ENCODE results near the gene BCAS1.

DNA sequence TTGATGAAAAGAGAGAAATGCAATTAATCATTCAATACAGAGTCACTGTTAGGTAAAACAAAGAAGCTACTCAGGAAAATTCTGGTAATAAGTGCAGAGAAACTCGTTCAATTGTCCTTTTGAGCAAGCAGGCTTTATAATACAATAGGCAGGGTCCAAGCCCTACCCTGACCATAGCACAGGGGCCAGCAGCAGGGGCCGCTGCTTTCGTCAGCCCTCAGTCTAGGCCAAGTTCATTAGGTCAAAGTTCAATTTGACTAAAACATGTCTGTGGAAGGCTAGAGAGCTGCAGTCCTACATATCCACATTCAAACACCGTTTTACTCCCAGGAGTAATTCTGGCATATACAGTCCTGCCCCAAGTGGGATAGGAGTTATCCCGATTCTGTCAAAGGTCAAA lies 94.6 kb downstream of the BCAS1 start:
- TF ChIP-seq, protein P1, sequence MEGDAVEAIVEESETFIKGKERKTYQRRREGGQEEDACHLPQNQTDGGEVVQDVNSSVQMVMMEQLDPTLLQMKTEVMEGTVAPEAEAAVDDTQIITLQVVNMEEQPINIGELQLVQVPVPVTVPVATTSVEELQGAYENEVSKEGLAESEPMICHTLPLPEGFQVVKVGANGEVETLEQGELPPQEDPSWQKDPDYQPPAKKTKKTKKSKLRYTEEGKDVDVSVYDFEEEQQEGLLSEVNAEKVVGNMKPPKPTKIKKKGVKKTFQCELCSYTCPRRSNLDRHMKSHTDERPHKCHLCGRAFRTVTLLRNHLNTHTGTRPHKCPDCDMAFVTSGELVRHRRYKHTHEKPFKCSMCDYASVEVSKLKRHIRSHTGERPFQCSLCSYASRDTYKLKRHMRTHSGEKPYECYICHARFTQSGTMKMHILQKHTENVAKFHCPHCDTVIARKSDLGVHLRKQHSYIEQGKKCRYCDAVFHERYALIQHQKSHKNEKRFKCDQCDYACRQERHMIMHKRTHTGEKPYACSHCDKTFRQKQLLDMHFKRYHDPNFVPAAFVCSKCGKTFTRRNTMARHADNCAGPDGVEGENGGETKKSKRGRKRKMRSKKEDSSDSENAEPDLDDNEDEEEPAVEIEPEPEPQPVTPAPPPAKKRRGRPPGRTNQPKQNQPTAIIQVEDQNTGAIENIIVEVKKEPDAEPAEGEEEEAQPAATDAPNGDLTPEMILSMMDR (conservative IDR thresholded peaks at IDR 0.05 in 1 of 2, IDR thresholded peaks at IDR 0.05 in 1 of 2; ENCODE audit: extremely low read depth in 1 of 2, insufficient read depth in 1 of 2, low read depth in 1 of 2, low read length in 2 of 2): no peak
- no peak for TF ChIP-seq EZH2 (IDR thresholded peaks at IDR 0.05; ENCODE audit: borderline replicate concordance, low read length)
